Type B pancreatic cell (in vitro differentiated cells): Measurements from ENCODE around the gene SRGAP3. TPM values are rescaled to one million over a fixed set of nuclear protein-coding genes. Genes with fewer than 3 reads are reported as not detected.

ENCODE experiments used
- DNase-seq: peaks from one replicate; pipeline ENCODE4 v3.0.0; 2021; ENCODE audit warnings: mixed read lengths; ENCODE audit not compliant: unreplicated experiment; ENCODE audit errors: extremely low spot score
- H3K27ac Mint-ChIP-seq: 2 replicates; pipeline ENCODE4 v1.8.0; 2021; ENCODE audit warnings: mild to moderate bottlenecking, mixed read lengths
- H3K27me3 Mint-ChIP-seq: 2 replicates; pipeline ENCODE4 v1.8.0; 2021; ENCODE audit warnings: mixed read lengths
- H3K36me3 Mint-ChIP-seq: 2 replicates; pipeline ENCODE4 v1.8.0; 2021; ENCODE audit warnings: mixed read lengths
- H3K4me1 Mint-ChIP-seq: one replicate; pipeline ENCODE4 v1.8.0; 2021; ENCODE audit warnings: mixed read lengths; ENCODE audit not compliant: unreplicated experiment
- H3K4me3 Mint-ChIP-seq: 2 replicates; pipeline ENCODE4 v1.8.0; 2021; ENCODE audit warnings: mild to moderate bottlenecking, mixed read lengths
- H3K9me3 Mint-ChIP-seq: 2 replicates; pipeline ENCODE4 v1.8.0; 2021; ENCODE audit warnings: mixed read lengths
- CTCF ChIP-seq: fragments of 200-600 bp; sonication (generic); conservative IDR thresholded peaks from 2 replicates; pipeline ENCODE4 v1.5.0; 2021; ENCODE audit warnings: antibody characterized with exemption, mild to moderate bottlenecking
- total RNA-seq: library from RNA; stranded (reverse); gene quantifications from 2 replicates; pipeline ENCODE4 v1.2.1, GENCODE V29; 2021; ENCODE audit warnings: low replicate concordance

Gene SRGAP3
- total RNA-seq, 1 donor from 2014 or later, result 41.7 TPM

- Mint-ChIP-seq H3K4me1 (peaks cover 19% of the 10 kb centered on the region), H3K4me3 (no peak overlapping the region)
Observed at GRCh38 chr3:9109568-9109914, 139.9 kb downstream of the SRGAP3 start.

GRCh38 chr3:9108876-9109567 is 140.4 kb downstream of the SRGAP3 start:
- peaks cover 19% of the 10 kb centered on the region for H3K4me1 Mint-ChIP-seq
- H3K27ac Mint-ChIP-seq, result no peak overlapping the region

More at GRCh38 chr3:9109568-9109914, 139.9 kb downstream of the SRGAP3 start:
- peaks cover 32% of the 10 kb centered on the region for H3K36me3 Mint-ChIP-seq
- no peak overlapping the region for H3K27ac Mint-ChIP-seq
- peaks cover 4% of the 10 kb centered on the region for H3K9me3 Mint-ChIP-seq
- H3K27me3 Mint-ChIP-seq, result no peaks in the 10 kb centered on the region
- no peak for DNase-seq
- no peak for TF ChIP-seq CTCF

GRCh38 chr3:9107738-9108137 is 141.7 kb downstream of the SRGAP3 start:
- TF ChIP-seq CTCF, result no peak
- Mint-ChIP-seq H3K9me3 (peaks cover 4% of the 10 kb centered on the region), H3K36me3 (peaks cover 30% of the 10 kb centered on the region), H3K27ac (no peak overlapping the region), H3K4me3 (no peak overlapping the region), H3K27me3 (no peaks in the 10 kb centered on the region), H3K4me1 (peaks cover 26% of the 10 kb centered on the region)
- no peak for DNase-seq

More at GRCh38 chr3:9108876-9109567, 140.4 kb downstream of the SRGAP3 start:
- Mint-ChIP-seq H3K9me3 (peaks cover 4% of the 10 kb centered on the region), H3K27me3 (no peaks in the 10 kb centered on the region), H3K36me3 (peaks cover 32% of the 10 kb centered on the region), H3K4me3 (no peak overlapping the region)
- no peak for TF ChIP-seq CTCF
- DNase-seq, result no peak

GRCh38 chr3:9105421-9105820 is 144.0 kb downstream of the SRGAP3 start:
- peaks cover 44% of the 10 kb centered on the region for H3K4me1 Mint-ChIP-seq
- H3K36me3 Mint-ChIP-seq, result peaks cover 22% of the 10 kb centered on the region
- H3K4me3 Mint-ChIP-seq, result no peak overlapping the region
- no peaks in the 10 kb centered on the region for H3K9me3 Mint-ChIP-seq
- no peak for DNase-seq
- no peaks in the 10 kb centered on the region for H3K27me3 Mint-ChIP-seq
- TF ChIP-seq CTCF, result no peak
- no peak overlapping the region for H3K27ac Mint-ChIP-seq

GRCh38 chr3:9104121-9104520 is 145.3 kb downstream of the SRGAP3 start:
- peaks cover 17% of the 10 kb centered on the region for H3K36me3 Mint-ChIP-seq
- peaks cover 44% of the 10 kb centered on the region for H3K4me1 Mint-ChIP-seq
- no peak overlapping the region for H3K4me3 Mint-ChIP-seq
- no peak for TF ChIP-seq CTCF
- no peak for DNase-seq
- no peak overlapping the region for H3K27ac Mint-ChIP-seq
- no peaks in the 10 kb centered on the region for H3K27me3 Mint-ChIP-seq
- no peaks in the 10 kb centered on the region for H3K9me3 Mint-ChIP-seq
